ENCODE measurements around the gene PARL. TPM values are rescaled to one million over a fixed set of nuclear protein-coding genes. Genes with fewer than 3 reads are reported as not detected.

PARL gene
- total and polyA plus RNA-seq, 2 experiments from 2014 or later: 44.6 to 99.9 TPM

- H3K4me3 ChIP-seq: no peak overlapping the region
- no peak overlapping the region for H3K27ac ChIP-seq
- peaks cover 35% of the 10 kb centered on the region for H3K36me3 ChIP-seq
- no peak for DNase-seq (ENCODE audit: low read depth in 1 of 2, low spot score in 1 of 2)
- no peaks in the 10 kb centered on the region for H3K4me1 ChIP-seq (ENCODE audit: low read depth)
- no peak for TF ChIP-seq CTCF (IDR thresholded peaks at IDR 0.05; ENCODE audit: low read depth, low read length)
- H3K27me3 ChIP-seq: no peaks in the 10 kb centered on the region
- H3K9me3 ChIP-seq (ENCODE audit: low read depth): no peaks in the 10 kb centered on the region
Observed at GRCh38 chr3:183811638-183812037, 73.0 kb downstream of the PARL start.

- DNase-seq (ENCODE audit: low read depth in 1 of 2, low spot score in 1 of 2): no peak
- TF ChIP-seq CTCF (IDR thresholded peaks at IDR 0.05; ENCODE audit: low read depth, low read length): no peak
- no peak overlapping the region for H3K27ac ChIP-seq
- H3K4me3 ChIP-seq: no peak overlapping the region
- H3K9me3 ChIP-seq (ENCODE audit: low read depth): no peaks in the 10 kb centered on the region
- H3K27me3 ChIP-seq: no peaks in the 10 kb centered on the region
- H3K36me3 ChIP-seq: peaks cover 42% of the 10 kb centered on the region
- no peaks in the 10 kb centered on the region for H3K4me1 ChIP-seq (ENCODE audit: low read depth)
Observed at GRCh38 chr3:183810643-183811594, 73.8 kb downstream of the PARL start.

GRCh38 chr3:183809270-183809669 lies 75.4 kb downstream of the PARL start:
- no peak overlapping the region for H3K27ac ChIP-seq
- TF ChIP-seq CTCF (IDR thresholded peaks at IDR 0.05; ENCODE audit: low read depth, low read length): no peak
- H3K9me3 ChIP-seq (ENCODE audit: low read depth): no peaks in the 10 kb centered on the region
- no peaks in the 10 kb centered on the region for H3K27me3 ChIP-seq
- no peaks in the 10 kb centered on the region for H3K4me1 ChIP-seq (ENCODE audit: low read depth)
- DNase-seq (ENCODE audit: low read depth in 1 of 2, low spot score in 1 of 2): no peak
- H3K36me3 ChIP-seq: peaks cover 53% of the 10 kb centered on the region
- no peak overlapping the region for H3K4me3 ChIP-seq

- Histone ChIP-seq H3K27me3 (no peaks in the 10 kb centered on the region), H3K27ac (no peak overlapping the region), H3K36me3 (peaks cover 60% of the 10 kb centered on the region), H3K4me3 (no peak overlapping the region), H3K9me3 (ENCODE audit: low read depth) (no peaks in the 10 kb centered on the region), H3K4me1 (ENCODE audit: low read depth) (no peaks in the 10 kb centered on the region)
- no peak for DNase-seq (ENCODE audit: low read depth in 1 of 2, low spot score in 1 of 2)
- no peak for TF ChIP-seq CTCF (IDR thresholded peaks at IDR 0.05; ENCODE audit: low read depth, low read length)
Observed at GRCh38 chr3:183808355-183808754, 76.3 kb downstream of the PARL start.

- Histone ChIP-seq H3K4me1 (ENCODE audit: low read depth) (no peaks in the 10 kb centered on the region), H3K9me3 (ENCODE audit: low read depth) (no peaks in the 10 kb centered on the region), H3K27me3 (no peaks in the 10 kb centered on the region), H3K36me3 (peaks cover 65% of the 10 kb centered on the region), H3K4me3 (no peak overlapping the region), H3K27ac (no peak overlapping the region)
- TF ChIP-seq CTCF (IDR thresholded peaks at IDR 0.05; ENCODE audit: low read depth, low read length): no peak
- no peak for DNase-seq (ENCODE audit: low read depth in 1 of 2, low spot score in 1 of 2)
Observed at GRCh38 chr3:183807881-183808280, 76.8 kb downstream of the PARL start.
